H1 (cell line): ENCODE measurements around the gene FAH. TPM values are rescaled to one million over a fixed set of nuclear protein-coding genes. Genes with fewer than 3 reads are reported as not detected.

Source experiments
- CTCF ChIA-PET: fragments of 300-600 bp; sonication (Branson Sonifier 250); formaldehyde crosslinking; loops from one replicate; lab custom pipeline; 2021; ENCODE audit not compliant: partially characterized antibody; lab: Charles Lee
- POLR2A ChIA-PET: fragments of 300-600 bp; sonication (Branson Sonifier 250); formaldehyde crosslinking; loops from one replicate; lab custom pipeline; 2021; ENCODE audit warnings: inconsistent platforms; ENCODE audit not compliant: partially characterized antibody; lab: Charles Lee
- DNase-seq, 2 experiments: peaks; one replicate each; pipeline versions ENCODE4 v3.0.0 to v3.0.0-alpha.2; 2010 to 2022; ENCODE audit warnings: low spot score in 2 of 2, low read depth in 1 of 2, mixed read lengths in 1 of 2
- FAIRE-seq: peaks from 2 replicates; lab custom pipeline; 2011; peaks lifted over from hg19 to GRCh38; lab: Jason Lieb, UNC
- H2AFZ ChIP-seq: 2 replicates; pipeline ENCODE4 v1.8.1; 2012; ENCODE audit warnings: low read length, inconsistent platforms
- H2AK5ac ChIP-seq: 2 replicates; pipeline ENCODE4 v1.6.1; 2013; ENCODE audit warnings: low read depth, low read length
- H2BK120ac ChIP-seq: replicated peaks from 2 replicates; pipeline ENCODE3; 2013; ENCODE audit warnings: low read depth, low read length, inconsistent platforms
- H2BK12ac ChIP-seq: 2 replicates; pipeline ENCODE4 v1.6.1; 2013; ENCODE audit warnings: low read depth, low read length
- H2BK15ac ChIP-seq: 2 replicates; pipeline ENCODE4 v1.6.1; 2013; ENCODE audit warnings: low read length
- H2BK20ac ChIP-seq: 2 replicates; pipeline ENCODE4 v1.6.1; 2013; ENCODE audit warnings: low read length
- H2BK5ac ChIP-seq: 2 replicates; pipeline ENCODE4 v1.6.1; 2013; ENCODE audit warnings: low read depth, low read length
- H3K14ac ChIP-seq: 2 replicates; pipeline ENCODE4 v1.6.1; 2013; ENCODE audit warnings: inconsistent platforms; ENCODE audit not compliant: insufficient read length
- H3K18ac ChIP-seq: 2 replicates; pipeline ENCODE4 v1.6.1; 2013; ENCODE audit warnings: low read length; ENCODE audit errors: extremely low read depth
- H3K23ac ChIP-seq: 2 replicates; pipeline ENCODE4 v1.6.1; 2013; ENCODE audit warnings: inconsistent platforms; ENCODE audit not compliant: insufficient read length
- H3K23me2 ChIP-seq: 2 replicates; pipeline ENCODE4 v1.6.1; 2013; ENCODE audit warnings: low read depth, low read length
- H3K27ac ChIP-seq: 2 replicates; pipeline ENCODE4 v1.6.1; 2011; ENCODE audit warnings: low read depth, low read length, inconsistent platforms
- H3K27me3 ChIP-seq, 4 experiments: replicated peaks in 1 of 4; 1 replicate in 1 of 4; 2 replicates in 3 of 4; pipeline versions ENCODE4 v1.6.1 to v1.8.1; 2011 to 2013; ENCODE audit warnings: low read length in 3 of 4, mild to moderate bottlenecking in 3 of 4, inconsistent platforms in 2 of 4, mixed read lengths in 2 of 4, moderate library complexity in 1 of 4; ENCODE audit not compliant: control insufficient read depth in 3 of 4, insufficient read depth in 3 of 4; ENCODE audit errors: extremely low read depth in 1 of 4
- H3K36me3 ChIP-seq, 4 experiments: 2 replicates each; pipeline versions ENCODE4 v1.6.1 to v1.8.1; 2011 to 2013; ENCODE audit warnings: mild to moderate bottlenecking in 4 of 4, low read length in 3 of 4, moderate library complexity in 2 of 4, control low read depth in 1 of 4, inconsistent platforms in 1 of 4; ENCODE audit not compliant: insufficient read depth in 4 of 4, control insufficient read depth in 2 of 4
- H3K4ac ChIP-seq: replicated peaks from 2 replicates; pipeline ENCODE3; 2013; ENCODE audit warnings: low read length, low read depth, mixed read lengths, inconsistent platforms; ENCODE audit not compliant: insufficient read length
- H3K4me1 ChIP-seq, 4 experiments: replicated peaks in 1 of 4; 1 replicate in 1 of 4; 2 replicates in 3 of 4; pipeline versions ENCODE4 v1.6.1 to v1.8.1; 2011 to 2013; ENCODE audit warnings: low read length in 3 of 4, inconsistent platforms in 2 of 4, mixed read lengths in 1 of 4; ENCODE audit not compliant: insufficient read depth in 4 of 4, control insufficient read depth in 3 of 4
- H3K4me2 ChIP-seq, 2 experiments: 2 replicates each; pipeline versions ENCODE4 v1.6.1 to v1.8.1; 2011 to 2013; ENCODE audit warnings: low read depth in 2 of 2, low read length in 2 of 2, control low read depth in 1 of 2, inconsistent platforms in 1 of 2, mild to moderate bottlenecking in 1 of 2; ENCODE audit not compliant: insufficient read depth in 1 of 2
- H3K4me3 ChIP-seq, 4 experiments: fragments of 200-600, 300-600 bp in 1 of 4; sonication (generic), shearing (Covaris generic), sonication (Bioruptor Twin) in 1 of 4; 2 replicates each; pipeline versions ENCODE4 v1.5.1 to v1.8.1; 2011 to 2016; ENCODE audit warnings: low read length in 4 of 4, low read depth in 3 of 4, control low read depth in 2 of 4, inconsistent platforms in 2 of 4, mild to moderate bottlenecking in 2 of 4, mixed read lengths in 1 of 4, moderate library complexity in 1 of 4; ENCODE audit not compliant: insufficient read depth in 2 of 4; ENCODE audit errors: extremely low read depth in 1 of 4
- H3K56ac ChIP-seq: replicated peaks from 2 replicates; pipeline ENCODE3; 2013; ENCODE audit warnings: low read depth, mild to moderate bottlenecking, mixed read lengths, low read length, inconsistent platforms; ENCODE audit not compliant: insufficient read length
- H3K79me1 ChIP-seq: 2 replicates; pipeline ENCODE4 v1.6.1; 2013; ENCODE audit warnings: low read depth, low read length, control low read depth
- H3K79me2 ChIP-seq, 2 experiments: 2 replicates each; pipeline versions ENCODE4 v1.6.1 to v1.8.1; 2012 to 2013; ENCODE audit warnings: low read length in 2 of 2, mild to moderate bottlenecking in 2 of 2, inconsistent platforms in 1 of 2; ENCODE audit not compliant: insufficient read depth in 2 of 2, control insufficient read depth in 1 of 2
- H3K9ac ChIP-seq, 4 experiments: replicated peaks in 1 of 4; 1 replicate in 1 of 4; 2 replicates in 3 of 4; pipeline versions ENCODE4 v1.6.1 to v1.8.1; 2011 to 2013; ENCODE audit warnings: low read depth in 3 of 4, low read length in 3 of 4, control low read depth in 2 of 4, mild to moderate bottlenecking in 2 of 4, moderate library complexity in 2 of 4, inconsistent platforms in 1 of 4; ENCODE audit errors: extremely low read depth in 1 of 4
- H3K9me3 ChIP-seq, 2 experiments: 2 replicates each; pipeline versions ENCODE4 v1.6.1 to v1.8.1; 2012 to 2013; ENCODE audit warnings: mild to moderate bottlenecking in 2 of 2, moderate library complexity in 2 of 2, control low read depth in 1 of 2, inconsistent platforms in 1 of 2, low read depth in 1 of 2, low read length in 1 of 2, mixed read lengths in 1 of 2; ENCODE audit not compliant: insufficient read depth in 2 of 2
- H4K20me1 ChIP-seq, 2 experiments: replicated peaks in 1 of 2; 2 replicates each; pipeline versions ENCODE3 to v1.8.1; 2011 to 2013; ENCODE audit warnings: inconsistent platforms in 2 of 2, low read length in 2 of 2, mild to moderate bottlenecking in 1 of 2; ENCODE audit not compliant: insufficient read depth in 2 of 2, control insufficient read depth in 1 of 2
- H4K5ac ChIP-seq: 2 replicates; pipeline ENCODE4 v1.6.1; 2013; ENCODE audit warnings: low read length, low read depth, mixed read lengths, inconsistent platforms; ENCODE audit not compliant: insufficient read length
- H4K8ac ChIP-seq: 2 replicates; pipeline ENCODE4 v1.8.0; 2013; ENCODE audit warnings: mild to moderate bottlenecking, moderate library complexity, low read length, inconsistent platforms; ENCODE audit not compliant: insufficient read depth; ENCODE audit errors: extremely low read depth
- H4K91ac ChIP-seq: replicated peaks from 2 replicates; pipeline ENCODE3; 2013; ENCODE audit warnings: low read length, mixed read lengths, inconsistent platforms; ENCODE audit not compliant: insufficient read length
- NRF1 ChIP-seq: IDR thresholded peaks from 2 replicates; pipeline ENCODE4 v1.6.1; 2011; ENCODE audit warnings: mild to moderate bottlenecking, low read depth, low read length, improper control_type of control experiment
- TBP ChIP-seq: IDR thresholded peaks from 2 replicates; pipeline ENCODE4 v1.6.1; 2011; ENCODE audit warnings: low read depth, low read length, improper control_type of control experiment
- WGBS, 2 experiments: shearing (Covaris generic) in 1 of 2; methylation state at CpG; one replicate each; pipeline versions ENCODE4 v1.1.6 to v1.1.7; 2013 to 2015; ENCODE audit warnings: low lambda C conversion rate in 2 of 2, mixed read lengths in 2 of 2, inconsistent platforms in 1 of 2, low coverage in 1 of 2, missing lambda C conversion rate in 1 of 2; ENCODE audit not compliant: insufficient replicate concordance in 2 of 2, insufficient coverage in 1 of 2, insufficient read length in 1 of 2; ENCODE audit errors: extremely low coverage in 1 of 2, missing lambda C conversion rate in 1 of 2; 5-methylcytosine and 5-hydroxymethylcytosine counted together
- polyA plus RNA-seq, 7 experiments: library from polyadenylated mRNA; depleted of rRNA in 3 of 7; stranded (reverse) in 5 of 7; unstranded in 2 of 7; fragments of >200 nt in 5 of 7; fragments of 200-250 nt in 2 of 7; gene quantifications; 1 replicate in 5 of 7; 2 replicates in 1 of 7; 4 replicates in 1 of 7; pipeline versions ENCODE4 v1.2.1 to v1.2.3, GENCODE V29; 2011 to 2013; ENCODE audit warnings: missing spikeins in 2 of 7, mixed read lengths in 2 of 7
- total RNA-seq: library from RNA; stranded (reverse); fragmentation: NEBNext Ultra II Directional; extraction: Animal tissue kit (Norgen Biotek cat#: 25700); gene quantifications from 2 replicates; pipeline ENCODE4 v1.2.1, GENCODE V29; 2021

Gene FAH
- total and polyA plus RNA-seq, 2 of the 8 experiments (the other 6 are each of a cell fraction or from before 2014, with no cell fraction given): 20.0 to 21.7 TPM

GRCh38 chr15:80202016-80202315 lies 49.2 kb downstream of the FAH start:
- no peak overlapping the region for H2AFZ ChIP-seq
- no peaks in the 10 kb centered on the region for H3K79me1 ChIP-seq
- H3K23me2 ChIP-seq: no peaks in the 10 kb centered on the region
- no peak overlapping the region for H3K14ac ChIP-seq
- no peaks in the 10 kb centered on the region for H4K20me1 ChIP-seq
- no peak overlapping the region for H3K27ac ChIP-seq
- H4K8ac ChIP-seq: no peak overlapping the region
- H2BK15ac ChIP-seq: no peak overlapping the region
- no peak overlapping the region for H3K4ac ChIP-seq
- no peak for TF ChIP-seq NRF1
- no peak for TF ChIP-seq TBP
- no peak for FAIRE-seq
- H3K4me2 ChIP-seq: no peak overlapping the region
- H3K56ac ChIP-seq: no peak overlapping the region
- H4K5ac ChIP-seq: no peak overlapping the region
- ChIA-PET POLR2A (no interaction called here), CTCF (interaction anchor here (0.7 kb wide), 1 partner anchor 351 kb away, joined by 3 read pairs; no protein-coding TSS in a partner anchor)
- no peak overlapping the region for H3K23ac ChIP-seq
- no peak overlapping the region for H2BK5ac ChIP-seq
- H3K36me3 ChIP-seq: no peaks in the 10 kb centered on the region
- no peak overlapping the region for H2BK20ac ChIP-seq
- no peak overlapping the region; the same call in 1 of the 2 replicates for H2BK12ac ChIP-seq
- H4K91ac ChIP-seq: no peak overlapping the region
- no peak overlapping the region for H2BK120ac ChIP-seq
- H3K9ac ChIP-seq: no peak overlapping the region
- 88% methylated on average over 2 of the region's 2 CpGs; no CpG with 5 or more reads in 1 of the 2 experiments for WGBS, 2 experiments
- no peaks in the 10 kb centered on the region for H3K27me3 ChIP-seq
- no peak overlapping the region for H2AK5ac ChIP-seq
- H3K4me3 ChIP-seq: no peak overlapping the region
- H3K18ac ChIP-seq: no peak overlapping the region
- H3K9me3 ChIP-seq: no peaks in the 10 kb centered on the region
- peaks cover 1 to 9% (median 6%) of the 10 kb centered on the region in 4 experiments for H3K4me1 ChIP-seq
- no peak for DNase-seq
- H3K79me2 ChIP-seq: no peaks in the 10 kb centered on the region
